Left lung (tissue), 10 donors: Measurements from ENCODE around the gene RALGPS2. TPM values are rescaled to one million over a fixed set of nuclear protein-coding genes. Genes with fewer than 3 reads are reported as not detected.

Experiments used
- ATAC-seq: fragments of 200-7000 bp; cut with Tn5 transposase; one replicate; pipeline ENCODE4 v1.9.1; 2020; ENCODE audit warnings: moderate library complexity
- DNase-seq, 4 donors: peaks; one replicate each; pipeline ENCODE4 v3.0.0-alpha.2; 2013 to 2020
- H3K27ac ChIP-seq, 2 donors: fragments of 200-600 bp; sonication (generic) in 1 of 2; one replicate each; pipeline versions ENCODE4 v1.5.0 to v1.8.0; 2020 to 2021
- H3K27me3 ChIP-seq, 2 donors: fragments of 200-600 bp; sonication (generic) in 1 of 2; one replicate each; pipeline versions ENCODE4 v1.5.0 to v1.8.0; 2020 to 2021
- H3K36me3 ChIP-seq, 2 donors: fragments of 200-600 bp; sonication (generic) in 1 of 2; one replicate each; pipeline versions ENCODE4 v1.5.0 to v1.8.0; 2020 to 2021
- H3K4me1 ChIP-seq, 2 donors: fragments of 200-600 bp; one replicate each; pipeline ENCODE4 v1.8.0; 2021
- H3K4me3 ChIP-seq, 2 donors: fragments of 200-600 bp; sonication (generic) in 1 of 2; one replicate each; pipeline versions ENCODE4 v1.5.0 to v1.8.0; 2020 to 2021; ENCODE audit warnings: mild to moderate bottlenecking in 1 of 2
- H3K9me3 ChIP-seq, 2 donors: fragments of 200-600 bp; sonication (generic) in 1 of 2; one replicate each; pipeline versions ENCODE4 v1.5.0 to v1.8.0; 2020 to 2021
- CTCF ChIP-seq, 2 donors: fragments of 200-600 bp; sonication (generic) in 1 of 2; IDR thresholded peaks; one replicate each; pipeline versions ENCODE4 v1.5.0 to v1.8.0; 2021; ENCODE audit warnings: antibody characterized with exemption in 2 of 2
- intact Hi-C, 2 donors: fragments of 100-400 bp; cut with DNase I; formaldehyde crosslinking; loops; one replicate each; pipeline versions ENCODE4 v1.11.2 to v1.14.2; 2022
- polyA plus RNA-seq, 6 donors: library from polyadenylated mRNA; unstranded; fragments of 120-200 nt; gene quantifications; one replicate each; pipeline ENCODE4 v1.2.1, GENCODE V29; 2013; ENCODE audit not compliant: insufficient read length in 6 of 6
- total RNA-seq, 2 donors: library from RNA; stranded (reverse); fragmentation: NEBNext Ultra II Directional; extraction: Animal tissue kit (Norgen Biotek cat#: 25700); gene quantifications; one replicate each; pipeline ENCODE4 v1.2.1, GENCODE V29; 2021
- donor health status: DM: no; HTN: yes; CAD: no.
- donor health status: DM: no; HTN: no; CAD: no.

The RALGPS2 gene
- total and polyA plus RNA-seq, 8 donors = 9.0 to 24.5 (median 20.9) TPM

DNA sequence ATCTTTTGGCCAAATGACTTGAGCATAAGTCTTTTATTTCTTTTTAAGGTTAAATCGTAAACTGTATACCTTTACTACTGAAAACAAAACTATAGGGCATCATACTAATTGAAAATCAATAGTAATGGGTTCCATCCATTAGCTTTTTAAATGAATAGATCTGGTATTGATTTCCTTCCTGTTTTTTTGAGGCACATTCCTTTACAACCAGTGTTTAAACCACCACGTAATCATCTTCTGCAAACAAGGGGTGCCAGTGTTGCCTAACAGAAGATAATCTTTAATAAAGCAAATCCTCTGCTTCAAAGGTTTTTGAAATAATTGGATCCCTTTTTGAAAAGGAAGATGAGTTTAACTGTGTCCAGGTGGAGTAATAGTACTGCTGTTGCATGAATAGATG, 194.5 kb downstream of the RALGPS2 start:
- no peak for TF ChIP-seq CTCF (IDR thresholded peaks at IDR 0.05)
- no peak overlapping the region for H3K27ac ChIP-seq
- peaks cover 0 to 7% of the 10 kb centered on the region in 2 donors for H3K36me3 ChIP-seq
- H3K4me1 ChIP-seq = no peaks in the 10 kb centered on the region
- peaks cover 0 to 4% of the 10 kb centered on the region in 2 donors for H3K9me3 ChIP-seq
- no peak for DNase-seq
- ATAC-seq = no peak
- no peaks in the 10 kb centered on the region for H3K27me3 ChIP-seq
- H3K4me3 ChIP-seq = no peak overlapping the region
- intact Hi-C loops = no loop called here

DNA sequence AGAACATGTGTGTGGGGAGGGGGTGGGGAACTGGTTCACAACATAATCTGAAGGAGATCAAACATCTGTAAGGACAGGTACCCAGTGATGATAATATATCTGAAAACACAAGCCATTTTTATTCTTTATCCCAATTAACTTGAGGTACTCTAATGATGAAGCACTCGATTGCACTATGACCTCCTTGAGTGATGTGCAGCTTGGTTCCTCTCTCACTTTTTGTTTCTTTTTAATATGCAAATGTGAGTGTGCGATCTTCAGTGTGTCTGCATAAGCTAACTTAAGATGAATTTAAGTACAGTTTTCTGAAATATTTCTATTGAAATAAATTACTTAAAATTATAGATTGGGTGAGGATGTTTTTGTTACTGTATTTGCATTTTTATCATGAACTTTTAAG, 196.5 kb downstream of the RALGPS2 start:
- Histone ChIP-seq H3K27me3 (no peaks in the 10 kb centered on the region), H3K9me3 (peaks cover 0 to 6% of the 10 kb centered on the region in 2 donors), H3K4me1 (no peaks in the 10 kb centered on the region), H3K27ac (no peak overlapping the region), H3K36me3 (peaks cover 0 to 4% of the 10 kb centered on the region in 2 donors), H3K4me3 (no peak overlapping the region)
- ATAC-seq (no peak), DNase-seq (no peak)
- intact Hi-C loops = no loop called here
- TF ChIP-seq CTCF (IDR thresholded peaks at IDR 0.05) = no peak

- no peak for ATAC-seq
- no peak overlapping the region for H3K4me3 ChIP-seq
- H3K36me3 ChIP-seq = no peaks in the 10 kb centered on the region
- TF ChIP-seq CTCF (IDR thresholded peaks at IDR 0.05) = no peak
- no peak overlapping the region for H3K27ac ChIP-seq
- peaks cover 0 to 6% of the 10 kb centered on the region in 2 donors for H3K9me3 ChIP-seq
- intact Hi-C loops = no loop called here
- no peaks in the 10 kb centered on the region for H3K27me3 ChIP-seq
- no peak for DNase-seq
- H3K4me1 ChIP-seq = no peaks in the 10 kb centered on the region
Observed at GRCh38 chr1:178923512-178923911, 198.5 kb downstream of the RALGPS2 start.

GRCh38 chr1:178926046-178926445, 201.0 kb downstream of the RALGPS2 start:
- TF ChIP-seq CTCF (IDR thresholded peaks at IDR 0.05) = no peak
- H3K4me1 ChIP-seq = no peaks in the 10 kb centered on the region
- H3K4me3 ChIP-seq = no peak overlapping the region
- H3K9me3 ChIP-seq = peaks cover 0 to 6% of the 10 kb centered on the region in 2 donors
- H3K27me3 ChIP-seq = no peaks in the 10 kb centered on the region
- no peaks in the 10 kb centered on the region for H3K36me3 ChIP-seq
- H3K27ac ChIP-seq = no peak overlapping the region
- DNase-seq (no peak), ATAC-seq (no peak)
- intact Hi-C loops = no loop called here

DNA sequence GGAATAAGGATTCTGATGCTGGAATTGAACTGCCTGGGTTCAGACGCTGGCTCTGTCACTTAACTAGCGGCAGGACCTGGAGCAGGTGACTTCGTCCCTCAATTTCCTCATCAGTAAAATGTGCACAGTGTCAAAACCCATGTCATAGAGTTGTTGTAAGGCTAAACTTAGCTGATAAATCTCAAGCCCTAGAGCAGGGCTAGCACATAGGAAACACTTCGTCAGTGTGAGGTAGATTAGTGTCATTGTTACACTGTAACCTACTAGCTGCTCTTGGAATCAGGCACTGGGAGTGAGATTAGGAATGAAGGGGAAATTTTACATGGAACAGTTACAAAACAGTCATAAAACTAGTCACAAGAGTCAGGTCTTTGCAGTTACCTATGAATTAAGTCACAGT, 202.0 kb downstream of the RALGPS2 start:
- intact Hi-C loops = no loop called here
- Histone ChIP-seq H3K4me1 (peaks cover 0 to 4% of the 10 kb centered on the region in 2 donors), H3K36me3 (no peaks in the 10 kb centered on the region), H3K27me3 (no peaks in the 10 kb centered on the region), H3K9me3 (peaks cover 0 to 6% of the 10 kb centered on the region in 2 donors), H3K27ac (no peak overlapping the region), H3K4me3 (no peak overlapping the region)
- ATAC-seq (no peak), DNase-seq (no peak)
- no peak for TF ChIP-seq CTCF (IDR thresholded peaks at IDR 0.05)
